ENCODE results near the gene LIN9.
"Not testable (repeated sequence)": the region's sequence is repeated elsewhere in the genome, so short reads cannot be mapped to it uniquely, and the experiment has no call there.

GRCh38 chr1:226340111-226340510 is 31.1 kb upstream of the LIN9 start:
- TF ChIP-seq EP300, CTCF, POLR2AphosphoS5 (IDR thresholded peaks at IDR 0.05): not testable (repeated sequence)

Data from upper lobe of left lung (tissue), 4 donors.